Smooth muscle cell (in vitro differentiated cells): ENCODE measurements around the gene ANAPC2. TPM values are rescaled to one million over a fixed set of nuclear protein-coding genes. Genes with fewer than 3 reads are reported as not detected.

ENCODE experiments used
- DNase-seq: peaks from one replicate; lab custom pipeline; 2025; ENCODE audit not compliant: unreplicated experiment; lab: John Stamatoyannopoulos, UW
- H2AFZ ChIP-seq: fragments of 200-600 bp; sonication (generic); 2 replicates; pipeline ENCODE4 v1.6.0; 2016; ENCODE audit warnings: antibody characterized with exemption, low read depth, mild to moderate bottlenecking
- H3F3A ChIP-seq: fragments of 200-600 bp; sonication (generic); 2 replicates; pipeline ENCODE4 v1.6.0; 2017; ENCODE audit warnings: antibody characterized with exemption, low read depth
- H3K27ac ChIP-seq: fragments of 200-600 bp; sonication (generic); 2 replicates; pipeline ENCODE4 v1.5.1; 2016; ENCODE audit warnings: low read depth, mild to moderate bottlenecking
- H3K27me3 ChIP-seq: fragments of 200-600 bp; sonication (generic); 2 replicates; pipeline ENCODE4 v1.6.1; 2016; ENCODE audit warnings: low read depth, mild to moderate bottlenecking
- H3K36me3 ChIP-seq: fragments of 200-600 bp; sonication (generic); 2 replicates; pipeline ENCODE4 v1.5.1; 2016; ENCODE audit warnings: low read depth
- H3K4me1 ChIP-seq: fragments of 200-600 bp; sonication (generic); 2 replicates; pipeline ENCODE4 v1.5.1; 2016; ENCODE audit warnings: low read depth
- H3K4me2 ChIP-seq: fragments of 200-600 bp; sonication (generic); 2 replicates; pipeline ENCODE4 v1.6.0; 2016; ENCODE audit warnings: mild to moderate bottlenecking
- H3K4me3 ChIP-seq: fragments of 200-600 bp; sonication (generic); 2 replicates; pipeline ENCODE4 v1.5.1; 2016; ENCODE audit warnings: mild to moderate bottlenecking
- H3K79me2 ChIP-seq: fragments of 200-600 bp; sonication (generic); 2 replicates; pipeline ENCODE4 v1.6.0; 2016; ENCODE audit warnings: low read depth, mild to moderate bottlenecking
- H3K9ac ChIP-seq: fragments of 200-600 bp; sonication (generic); 2 replicates; pipeline ENCODE4 v1.6.0; 2016; ENCODE audit warnings: low read depth
- H3K9me3 ChIP-seq: fragments of 200-600 bp; sonication (generic); replicated peaks from 2 replicates; pipeline ENCODE4 v1.5.1; 2016; ENCODE audit warnings: low read depth
- H4K20me1 ChIP-seq: fragments of 200-600 bp; sonication (generic); 2 replicates; pipeline ENCODE4 v1.6.0; 2016; ENCODE audit warnings: low read depth
- WGBS: methylation state at CpG from one replicate; pipeline ENCODE4 v1.1.7; 2016; ENCODE audit warnings: low lambda C conversion rate; 5-methylcytosine and 5-hydroxymethylcytosine counted together
- polyA plus RNA-seq: library from polyadenylated mRNA; unstranded; fragments of >200 nt; fragmentation: Nextera tagmentation; extraction: Ambion mirVana; gene quantifications from 2 replicates; pipeline ENCODE4 v1.2.1, GENCODE V29; 2016
- total RNA-seq: library from RNA; depleted of rRNA; stranded (reverse); fragments of >200 nt; gene quantifications from 2 replicates; pipeline ENCODE4 v1.2.3, GENCODE V29; 2014
- TF ChIP-seq, protein P1 (sequence below): fragments of 200-600 bp; sonication (generic); IDR thresholded peaks from 2 replicates; pipeline ENCODE4 v1.5.1; 2017; ENCODE audit warnings: borderline replicate concordance, mild to moderate bottlenecking, antibody characterized with exemption; ENCODE audit not compliant: insufficient read depth, poor library complexity, severe bottlenecking

The ANAPC2 gene
- total and polyA plus RNA-seq, 2 experiments from 2014 or later: 6.6 to 12.6 TPM

DNA sequence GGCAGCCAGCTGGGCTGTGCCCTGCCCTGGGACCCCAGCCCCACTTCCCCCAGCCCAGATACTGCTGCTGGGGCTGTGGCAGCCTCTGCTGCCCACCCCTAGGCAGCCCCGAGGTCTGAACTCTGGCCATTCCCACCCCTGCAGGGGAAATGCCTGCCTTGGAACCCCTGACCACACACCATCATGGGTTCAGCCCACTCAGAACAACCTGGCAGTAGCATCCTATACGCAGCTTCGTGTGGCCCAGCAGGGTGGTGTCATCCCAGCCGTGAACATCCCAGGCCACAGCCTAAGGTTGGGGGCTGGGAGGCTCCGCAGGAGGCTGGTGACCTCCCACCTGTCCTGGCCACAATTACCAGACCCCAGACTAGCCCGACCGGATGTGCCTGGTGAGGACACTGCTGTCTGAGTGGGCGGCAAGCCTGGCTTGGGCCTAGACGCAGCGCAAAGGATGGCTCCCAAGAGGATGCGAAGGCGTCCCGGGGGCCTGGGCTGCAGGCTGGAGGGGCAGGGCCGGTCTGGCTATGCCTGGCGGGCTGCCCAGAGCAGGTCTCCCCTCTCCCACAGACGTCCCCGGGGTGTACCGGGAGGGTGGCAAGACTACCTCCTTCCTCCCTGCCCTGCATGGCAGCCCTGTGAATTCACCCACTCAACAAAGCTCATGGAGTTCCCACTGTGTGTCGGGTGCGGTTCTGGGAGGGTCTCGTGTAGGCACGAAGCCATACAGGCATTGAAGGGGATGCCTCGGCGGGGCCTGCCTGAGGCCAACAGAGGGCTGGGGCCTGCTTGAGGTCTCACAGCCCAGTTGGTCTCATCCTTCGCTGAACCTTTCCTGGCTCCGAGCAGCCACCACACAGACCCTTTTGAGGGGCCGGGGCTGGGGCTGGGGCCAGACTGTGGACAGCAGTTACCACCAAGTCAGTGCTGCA lies 40.9 kb upstream of the ANAPC2 start:
- Histone ChIP-seq H4K20me1 (no peaks in the 10 kb centered on the region), H3K79me2 (no peaks in the 10 kb centered on the region), H3K9ac (no peak overlapping the region), H3K4me2 (no peak overlapping the region), H3K27ac (no peak overlapping the region), H2AFZ (no peak overlapping the region), H3K27me3 (no peaks in the 10 kb centered on the region), H3K4me3 (no peak overlapping the region), H3F3A (no peaks in the 10 kb centered on the region), H3K36me3 (no peaks in the 10 kb centered on the region), H3K9me3 (no peaks in the 10 kb centered on the region), H3K4me1 (no peaks in the 10 kb centered on the region)
- TF ChIP-seq, protein P1, sequence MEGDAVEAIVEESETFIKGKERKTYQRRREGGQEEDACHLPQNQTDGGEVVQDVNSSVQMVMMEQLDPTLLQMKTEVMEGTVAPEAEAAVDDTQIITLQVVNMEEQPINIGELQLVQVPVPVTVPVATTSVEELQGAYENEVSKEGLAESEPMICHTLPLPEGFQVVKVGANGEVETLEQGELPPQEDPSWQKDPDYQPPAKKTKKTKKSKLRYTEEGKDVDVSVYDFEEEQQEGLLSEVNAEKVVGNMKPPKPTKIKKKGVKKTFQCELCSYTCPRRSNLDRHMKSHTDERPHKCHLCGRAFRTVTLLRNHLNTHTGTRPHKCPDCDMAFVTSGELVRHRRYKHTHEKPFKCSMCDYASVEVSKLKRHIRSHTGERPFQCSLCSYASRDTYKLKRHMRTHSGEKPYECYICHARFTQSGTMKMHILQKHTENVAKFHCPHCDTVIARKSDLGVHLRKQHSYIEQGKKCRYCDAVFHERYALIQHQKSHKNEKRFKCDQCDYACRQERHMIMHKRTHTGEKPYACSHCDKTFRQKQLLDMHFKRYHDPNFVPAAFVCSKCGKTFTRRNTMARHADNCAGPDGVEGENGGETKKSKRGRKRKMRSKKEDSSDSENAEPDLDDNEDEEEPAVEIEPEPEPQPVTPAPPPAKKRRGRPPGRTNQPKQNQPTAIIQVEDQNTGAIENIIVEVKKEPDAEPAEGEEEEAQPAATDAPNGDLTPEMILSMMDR: no peak
- no peak for DNase-seq
- 85% methylated on average over 26 of the region's 27 CpGs for WGBS

DNA sequence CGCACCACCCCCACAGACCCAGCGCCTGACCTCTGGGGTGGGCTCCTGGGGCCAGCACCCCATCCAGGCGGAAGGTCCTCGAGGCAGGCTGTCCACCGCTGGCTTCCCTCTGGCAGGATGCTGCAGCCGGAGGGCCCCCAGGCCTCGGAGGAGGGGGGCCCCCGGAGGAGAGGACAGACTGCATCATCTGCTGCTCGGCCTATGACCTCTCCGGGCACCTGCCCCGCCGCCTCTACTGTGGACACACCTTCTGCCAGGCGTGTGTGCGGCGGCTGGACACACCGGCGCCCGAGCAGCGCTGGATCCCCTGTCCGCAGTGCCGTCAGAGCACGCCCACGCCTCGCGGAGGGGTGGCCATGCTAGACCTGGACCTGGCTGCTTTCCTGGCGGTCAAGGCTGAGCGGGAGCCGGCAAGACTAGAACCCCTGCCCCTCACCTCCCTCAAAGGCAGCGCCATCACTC lies 40.2 kb upstream of the ANAPC2 start:
- H3K27ac ChIP-seq: no peak overlapping the region
- H3F3A ChIP-seq: no peaks in the 10 kb centered on the region
- H3K79me2 ChIP-seq: no peaks in the 10 kb centered on the region
- TF ChIP-seq, protein P1: no peak
- H3K36me3 ChIP-seq: no peaks in the 10 kb centered on the region
- H3K9ac ChIP-seq: no peak overlapping the region
- no peaks in the 10 kb centered on the region for H3K27me3 ChIP-seq
- no peak for DNase-seq
- no peak overlapping the region for H3K4me2 ChIP-seq
- H2AFZ ChIP-seq: no peak overlapping the region
- no peaks in the 10 kb centered on the region for H3K4me1 ChIP-seq
- no peak overlapping the region for H3K4me3 ChIP-seq
- no peaks in the 10 kb centered on the region for H3K9me3 ChIP-seq
- H4K20me1 ChIP-seq: no peaks in the 10 kb centered on the region
- 94% methylated on average over 27 of the region's 29 CpGs for WGBS

DNA sequence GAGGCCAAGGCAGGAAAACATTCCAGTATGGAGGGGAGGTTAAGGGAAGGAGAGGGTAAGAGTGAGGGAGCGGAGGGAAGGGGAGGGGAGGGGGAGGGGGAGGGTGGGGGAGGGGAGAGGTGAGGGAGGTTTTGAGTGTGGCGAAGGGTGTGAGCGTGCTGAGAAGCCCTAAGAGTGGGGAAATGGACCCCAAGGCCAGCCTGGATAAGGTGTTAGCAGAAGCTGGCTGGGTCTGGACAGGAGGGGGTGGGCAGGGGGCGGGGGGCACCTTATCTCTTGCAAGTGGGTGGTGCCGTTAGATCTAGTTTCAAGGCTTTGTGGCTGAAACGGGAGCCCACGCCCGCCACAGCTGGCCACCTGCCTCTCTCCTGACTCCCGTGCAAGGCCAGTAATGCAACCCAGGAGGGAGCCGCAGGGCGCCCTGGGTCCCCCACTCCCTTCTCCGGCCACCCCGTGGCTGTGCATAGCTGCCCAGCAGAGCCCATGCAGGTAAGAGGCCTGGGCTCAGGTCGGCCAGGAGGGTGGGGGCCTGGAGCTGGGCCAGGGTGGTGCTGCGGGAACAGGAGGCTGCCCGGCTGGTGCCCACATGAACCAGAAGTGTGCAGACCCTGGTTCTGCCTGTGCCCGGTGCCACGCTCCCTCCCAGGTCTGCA lies 39.6 kb upstream of the ANAPC2 start:
- no peak overlapping the region for H2AFZ ChIP-seq
- no peaks in the 10 kb centered on the region for H3K27me3 ChIP-seq
- WGBS: 82% methylated on average over 9 of the region's 18 CpGs
- no peak overlapping the region for H3K4me3 ChIP-seq
- no peak overlapping the region for H3K9ac ChIP-seq
- H3K79me2 ChIP-seq: no peaks in the 10 kb centered on the region
- no peaks in the 10 kb centered on the region for H3F3A ChIP-seq
- no peaks in the 10 kb centered on the region for H3K36me3 ChIP-seq
- TF ChIP-seq, protein P1: no peak
- H3K9me3 ChIP-seq: no peaks in the 10 kb centered on the region
- no peak overlapping the region for H3K27ac ChIP-seq
- DNase-seq: no peak
- H4K20me1 ChIP-seq: no peaks in the 10 kb centered on the region
- peaks cover under 1% of the 10 kb centered on the region for H3K4me1 ChIP-seq
- H3K4me2 ChIP-seq: no peak overlapping the region
